ENCODE data around the gene POLG. TPM values are rescaled to one million over a fixed set of nuclear protein-coding genes. Genes with fewer than 3 reads are reported as not detected.

The POLG gene
- total RNA-seq, 4 donors from 2014 or later, result 40.5 to 57.3 (median 49.2) TPM

DNA sequence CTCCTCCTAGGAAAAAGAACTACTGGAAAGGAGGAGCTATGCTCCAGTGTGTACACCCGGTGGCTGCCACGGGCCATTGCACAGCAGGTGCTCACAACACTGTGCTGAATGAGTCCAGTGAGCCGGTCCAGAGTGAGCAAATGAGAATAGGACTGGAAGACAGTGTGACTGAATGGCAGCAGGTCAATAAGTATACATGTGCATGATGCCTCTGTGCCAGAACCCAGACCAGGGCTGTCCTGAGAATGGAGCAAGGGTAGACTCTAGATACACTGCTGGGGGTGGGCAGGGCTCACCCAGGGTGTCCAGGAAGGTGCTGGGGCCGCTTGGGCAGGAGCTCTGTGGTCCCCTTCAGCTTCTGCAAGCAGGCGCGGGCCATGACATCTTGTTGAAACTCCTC, 8.3 kb downstream of the POLG start:
- H3K36me3 ChIP-seq, result peaks cover 0 to 100% of the 10 kb centered on the region in 2 donors
- no peak overlapping the region for H3K27ac ChIP-seq
- H3K9me3 ChIP-seq, result no peaks in the 10 kb centered on the region
- no peak for ATAC-seq
- peaks cover 0 to 33% (median 9%) of the 10 kb centered on the region in 3 donors for H3K4me1 ChIP-seq
- H3K4me3 ChIP-seq, result no peak overlapping the region
- 76 to 84% methylated on average over 4 to 5 of the region's 6 CpGs for WGBS, 2 donors (ENCODE audit: low coverage in 1 of 2)
- TF ChIP-seq EP300 (IDR thresholded peaks at IDR 0.05) (no peak), POLR2A (IDR thresholded peaks at IDR 0.05) (no peak), POLR2AphosphoS5 (IDR thresholded peaks at IDR 0.05) (no peak)
- TF ChIP-seq, protein P1, sequence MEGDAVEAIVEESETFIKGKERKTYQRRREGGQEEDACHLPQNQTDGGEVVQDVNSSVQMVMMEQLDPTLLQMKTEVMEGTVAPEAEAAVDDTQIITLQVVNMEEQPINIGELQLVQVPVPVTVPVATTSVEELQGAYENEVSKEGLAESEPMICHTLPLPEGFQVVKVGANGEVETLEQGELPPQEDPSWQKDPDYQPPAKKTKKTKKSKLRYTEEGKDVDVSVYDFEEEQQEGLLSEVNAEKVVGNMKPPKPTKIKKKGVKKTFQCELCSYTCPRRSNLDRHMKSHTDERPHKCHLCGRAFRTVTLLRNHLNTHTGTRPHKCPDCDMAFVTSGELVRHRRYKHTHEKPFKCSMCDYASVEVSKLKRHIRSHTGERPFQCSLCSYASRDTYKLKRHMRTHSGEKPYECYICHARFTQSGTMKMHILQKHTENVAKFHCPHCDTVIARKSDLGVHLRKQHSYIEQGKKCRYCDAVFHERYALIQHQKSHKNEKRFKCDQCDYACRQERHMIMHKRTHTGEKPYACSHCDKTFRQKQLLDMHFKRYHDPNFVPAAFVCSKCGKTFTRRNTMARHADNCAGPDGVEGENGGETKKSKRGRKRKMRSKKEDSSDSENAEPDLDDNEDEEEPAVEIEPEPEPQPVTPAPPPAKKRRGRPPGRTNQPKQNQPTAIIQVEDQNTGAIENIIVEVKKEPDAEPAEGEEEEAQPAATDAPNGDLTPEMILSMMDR (IDR thresholded peaks at IDR 0.05), result no peak
- H3K27me3 ChIP-seq, result no peaks in the 10 kb centered on the region

DNA sequence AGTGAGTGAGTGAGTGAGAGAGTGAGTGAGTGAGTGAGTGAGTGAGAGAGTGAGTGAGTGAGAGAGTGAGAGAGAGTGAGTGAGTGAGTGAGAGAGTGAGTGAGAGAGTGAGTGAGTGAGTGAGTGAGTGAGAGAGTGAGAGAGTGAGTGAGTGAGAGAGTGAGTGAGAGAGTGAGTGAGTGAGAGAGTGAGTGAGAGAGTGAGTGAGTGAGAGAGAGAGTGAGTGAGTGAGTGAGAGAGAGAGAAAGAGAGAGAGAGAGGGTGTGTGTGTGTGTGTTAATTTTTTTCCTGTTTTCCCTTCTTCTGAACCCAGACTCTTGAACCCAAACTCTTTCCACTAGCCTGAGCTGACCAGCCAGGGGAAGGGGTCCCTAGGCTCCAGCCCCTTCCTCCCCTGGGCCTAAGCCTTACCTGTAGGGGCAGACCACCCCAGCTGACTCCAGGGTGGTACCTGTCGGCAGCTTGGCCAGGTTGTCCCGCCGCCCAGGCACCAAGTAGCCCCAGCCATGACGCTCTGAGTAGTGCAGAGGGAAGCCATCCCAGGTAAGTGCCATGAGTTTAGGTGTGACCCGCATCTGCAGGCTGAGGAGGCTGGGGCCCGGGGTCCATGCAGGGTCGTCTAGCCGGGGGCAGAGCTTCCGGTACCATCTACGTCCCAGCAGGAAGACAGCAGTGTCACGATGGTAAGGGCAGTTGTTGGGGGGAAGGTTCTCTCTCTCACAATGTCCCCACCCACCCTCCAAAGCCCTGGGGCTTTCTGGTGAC, 9.4 kb downstream of the POLG start:
- H3K27me3 ChIP-seq, result no peaks in the 10 kb centered on the region
- H3K27ac ChIP-seq, result no peak overlapping the region
- peaks cover 0 to 100% of the 10 kb centered on the region in 2 donors for H3K36me3 ChIP-seq
- no peak for ATAC-seq
- no CpG with 5 or more reads among the region's 11 CpGs for WGBS, 2 donors (ENCODE audit: low coverage in 1 of 2)
- no peak overlapping the region for H3K4me3 ChIP-seq
- TF ChIP-seq POLR2AphosphoS5 (IDR thresholded peaks at IDR 0.05), result no peak
- TF ChIP-seq, protein P1 (IDR thresholded peaks at IDR 0.05), result no peak
- no peak for TF ChIP-seq EP300 (IDR thresholded peaks at IDR 0.05)
- no peak for TF ChIP-seq POLR2A (IDR thresholded peaks at IDR 0.05)
- peaks cover 0 to 22% (median 3%) of the 10 kb centered on the region in 3 donors for H3K4me1 ChIP-seq
- H3K9me3 ChIP-seq, result no peaks in the 10 kb centered on the region

DNA sequence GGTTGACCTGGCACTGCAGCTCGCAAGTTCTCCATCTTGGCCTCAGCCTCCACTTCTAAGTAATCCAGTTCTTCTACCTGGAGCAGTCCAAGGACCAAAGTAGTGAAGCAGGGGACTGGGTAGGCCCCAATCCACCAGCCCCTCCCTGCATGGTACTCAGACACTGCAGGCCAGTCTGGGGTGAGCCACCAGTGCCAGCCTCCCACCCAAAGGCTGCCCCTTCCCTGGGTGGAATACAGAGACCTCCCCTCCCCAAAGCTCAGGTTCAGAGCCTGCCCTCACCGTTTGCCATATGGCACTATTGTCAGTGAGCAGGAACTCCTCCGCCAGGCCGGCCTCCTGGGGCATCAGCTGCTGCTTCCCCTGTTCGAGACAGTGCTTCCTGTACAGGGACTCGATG, 10.8 kb downstream of the POLG start:
- Histone ChIP-seq H3K36me3 (peaks cover 0 to 100% of the 10 kb centered on the region in 2 donors), H3K9me3 (no peaks in the 10 kb centered on the region), H3K27ac (no peak overlapping the region), H3K27me3 (no peaks in the 10 kb centered on the region), H3K4me1 (peaks cover 0 to 9% (median 0%) of the 10 kb centered on the region in 3 donors), H3K4me3 (no peak overlapping the region)
- TF ChIP-seq POLR2A (IDR thresholded peaks at IDR 0.05), result no peak
- TF ChIP-seq POLR2AphosphoS5 (IDR thresholded peaks at IDR 0.05), result no peak
- TF ChIP-seq, protein P1 (IDR thresholded peaks at IDR 0.05), result no peak
- TF ChIP-seq EP300 (IDR thresholded peaks at IDR 0.05), result no peak
- no peak for ATAC-seq
- no CpG with 5 or more reads among the region's 6 CpGs for whole genome bisulfite sequencing, 2 donors (ENCODE audit: low coverage in 1 of 2)

DNA sequence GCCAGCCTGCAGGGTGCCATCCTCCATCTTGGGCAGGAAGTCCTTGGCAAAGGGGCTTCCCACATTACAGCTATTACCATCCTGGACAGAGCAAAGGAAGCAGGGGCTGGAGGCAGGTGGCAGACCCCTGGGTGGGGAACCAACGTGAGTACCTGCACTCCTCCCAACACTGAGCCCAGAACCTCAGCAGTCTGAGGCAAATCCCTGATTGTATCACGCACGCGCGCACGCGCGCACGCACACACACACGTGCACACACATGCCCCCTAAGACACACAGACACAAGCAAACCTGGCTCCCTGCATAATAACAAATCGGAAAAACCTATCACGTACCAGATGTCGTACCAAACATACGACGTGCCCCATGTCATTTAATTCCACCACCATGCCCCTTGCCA, 11.8 kb downstream of the POLG start:
- Histone ChIP-seq H3K27ac (no peak overlapping the region), H3K27me3 (no peaks in the 10 kb centered on the region), H3K4me1 (no peaks in the 10 kb centered on the region), H3K4me3 (no peak overlapping the region), H3K36me3 (peaks cover 0 to 100% of the 10 kb centered on the region in 2 donors), H3K9me3 (no peaks in the 10 kb centered on the region)
- no peak for TF ChIP-seq POLR2A (IDR thresholded peaks at IDR 0.05)
- TF ChIP-seq, protein P1 (IDR thresholded peaks at IDR 0.05), result no peak
- no peak for TF ChIP-seq POLR2AphosphoS5 (IDR thresholded peaks at IDR 0.05)
- no peak for TF ChIP-seq EP300 (IDR thresholded peaks at IDR 0.05)
- WGBS, 2 donors (ENCODE audit: low coverage in 1 of 2), result 98% methylated on average over 5 of the region's 15 CpGs; no CpG with 5 or more reads in 1 of the 2 donors
- ATAC-seq, result no peak
